Smooth muscle cell of the brain vasculature (primary cell): ENCODE results near the gene RPSA.
A peak's percentile ranks its signal among the peaks of the same experiment; 100 is the strongest.
"Not testable (repeated sequence)": the region's sequence is repeated elsewhere in the genome, so short reads cannot be mapped to it uniquely, and the experiment has no call there.

Source experiments
- DNase-seq: peaks from one replicate; pipeline ENCODE4 v3.0.0-alpha.2; 2012; ENCODE audit warnings: low read depth, low spot score

RPSA gene

DNA sequence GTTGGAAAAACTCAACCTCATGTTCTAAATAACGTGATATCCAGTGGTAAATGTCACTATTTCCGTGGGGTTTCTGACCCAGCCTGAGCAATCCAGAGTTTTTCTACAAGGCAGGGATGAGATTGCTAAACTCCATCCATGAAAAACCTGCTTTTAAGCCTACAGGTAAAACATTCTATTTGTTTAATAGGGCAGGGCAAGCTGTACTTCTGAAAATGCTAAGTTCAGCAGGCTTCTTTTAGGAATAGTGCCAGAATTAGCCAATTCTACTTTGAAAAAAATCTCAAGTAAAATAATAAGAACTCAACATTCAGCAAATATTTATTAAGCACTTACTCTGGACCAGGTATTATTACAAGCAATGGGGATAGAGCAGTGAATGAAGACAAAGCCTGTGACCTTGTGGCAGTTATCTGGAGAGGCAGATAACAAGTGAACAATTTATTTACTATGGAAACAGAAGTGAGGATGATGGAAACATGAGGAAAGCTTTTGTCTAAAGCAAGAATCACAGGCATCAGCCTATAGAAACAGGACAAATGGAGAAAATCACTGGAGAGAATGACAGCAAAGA lies 13.3 kb downstream of the RPSA start:
- no peak for DNase-seq

DNA sequence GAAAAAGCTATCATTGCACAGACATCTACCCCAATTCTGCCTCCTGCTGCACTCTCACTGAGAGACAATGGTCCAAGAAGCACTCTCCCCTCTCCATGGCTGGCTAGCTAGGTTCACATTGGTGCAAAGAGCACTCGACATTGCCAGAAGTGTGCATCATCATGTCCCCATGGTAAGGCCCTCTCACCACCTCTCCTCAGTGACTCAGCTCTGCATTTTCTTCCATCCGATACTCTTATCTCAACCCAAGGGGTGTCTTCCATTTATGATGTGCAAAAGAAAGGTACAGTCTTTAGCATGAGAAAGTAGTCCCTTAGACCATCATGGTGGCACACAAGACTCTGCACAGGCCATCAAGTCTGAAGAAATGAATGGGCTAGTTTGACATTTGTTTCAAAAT lies 14.0 kb downstream of the RPSA start:
- DNase-seq: no peak

DNA sequence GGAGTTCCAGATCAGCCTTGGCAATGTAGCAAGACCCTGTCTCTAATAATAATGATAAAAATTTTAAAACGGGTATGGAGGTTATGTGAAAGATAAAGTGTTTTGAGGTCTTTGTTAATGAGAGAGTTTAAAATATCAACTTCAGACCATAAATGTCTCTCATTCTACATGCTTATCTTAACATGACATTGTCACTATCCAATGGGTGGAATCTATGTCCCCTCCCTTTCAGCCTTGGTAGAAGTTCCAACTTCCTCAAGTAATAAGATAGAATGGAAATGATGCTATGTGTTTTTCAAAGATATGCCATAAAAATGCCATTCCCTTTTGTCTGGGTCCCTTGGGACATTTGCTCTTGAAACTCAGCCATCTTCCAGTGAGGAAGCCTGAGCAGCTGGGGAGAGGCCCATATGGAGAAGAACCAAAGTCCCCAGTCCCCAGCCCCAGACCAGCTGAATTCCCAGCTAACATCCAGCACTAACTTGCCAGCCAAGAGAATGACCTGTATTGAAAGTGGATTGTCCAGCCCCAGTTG lies 17.0 kb downstream of the RPSA start:
- no peak for DNase-seq

- no peak for DNase-seq
These were observed 19.8 kb downstream of the RPSA start for GRCh38 chr3:39426312-39426711.

DNA sequence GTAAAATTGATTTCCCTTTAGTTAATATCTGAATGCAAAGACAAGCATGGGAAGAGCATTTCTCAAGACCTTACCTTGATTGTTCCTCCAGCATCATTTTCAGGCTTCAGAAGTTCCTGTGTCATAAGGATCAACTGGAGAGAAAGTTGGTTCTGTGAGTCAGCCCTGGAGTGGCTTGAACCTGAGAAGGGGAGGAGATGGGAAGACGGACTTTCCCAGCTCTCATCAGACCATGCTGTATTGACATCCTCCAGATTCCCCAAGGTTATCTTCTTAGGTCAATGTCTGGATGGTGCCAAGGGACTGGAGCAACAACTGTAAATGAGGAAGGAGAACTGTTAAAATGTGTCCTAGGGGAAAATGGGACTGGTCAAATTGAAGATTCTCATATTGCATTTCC lies 21.0 kb downstream of the RPSA start:
- no peak for DNase-seq

DNA sequence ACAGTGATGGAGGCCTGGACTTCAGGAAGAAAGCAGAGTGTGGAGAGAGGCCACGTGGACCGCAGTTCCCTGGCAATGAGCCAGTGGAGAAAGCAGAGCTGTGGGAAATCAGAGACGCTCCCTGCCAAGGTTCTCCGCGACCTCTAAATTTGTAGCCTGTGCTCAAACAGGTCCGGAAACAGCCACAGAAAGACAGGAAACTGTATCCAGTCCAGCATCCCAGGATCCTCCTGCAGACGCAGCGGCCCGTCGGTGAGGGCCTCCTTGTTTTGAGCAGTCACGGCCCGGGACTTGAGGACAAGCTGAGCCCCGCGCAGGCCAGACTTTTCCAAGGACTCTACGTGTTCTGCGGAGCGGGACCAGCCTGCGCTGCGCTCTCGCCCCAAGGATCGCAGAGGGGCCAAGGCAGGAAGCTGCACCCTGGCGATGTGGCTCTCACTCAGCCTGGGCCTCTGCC lies 22.3 kb downstream of the RPSA start:
- DNase-seq: no peak

GRCh38 chr3:39429466-39429865 lies 22.9 kb downstream of the RPSA start:
- DNase-seq: no peak

- no peak for DNase-seq
These were observed 25.8 kb downstream of the RPSA start for GRCh38 chr3:39432342-39432741.

DNA sequence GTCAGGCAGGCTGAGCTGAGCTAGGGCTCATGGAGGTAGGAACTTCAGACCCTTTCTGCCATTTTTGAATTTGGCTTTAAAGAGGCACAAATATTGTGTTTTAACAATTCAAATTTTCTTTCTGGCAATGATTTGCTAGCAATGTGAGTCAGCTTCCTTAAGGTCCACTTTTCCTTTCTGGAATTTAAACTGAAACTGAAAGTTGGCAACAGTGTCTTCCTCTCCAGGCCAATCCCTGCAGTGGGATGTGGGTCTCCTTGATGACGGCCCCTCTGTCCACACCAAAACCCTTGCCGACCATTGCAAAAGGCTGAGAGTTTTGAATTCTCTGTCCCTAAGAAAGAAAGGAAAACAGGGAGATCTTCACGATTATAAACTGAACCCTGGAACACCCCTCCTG lies 27.1 kb downstream of the RPSA start:
- DNase-seq: no peak

- no peak for DNase-seq
These were observed 28.1 kb downstream of the RPSA start for GRCh38 chr3:39434574-39434973.

GRCh38 chr3:39435006-39435748 lies 28.7 kb downstream of the RPSA start:
- DNase-seq: no peak

GRCh38 chr3:39438880-39439279 lies 32.4 kb downstream of the RPSA start:
- no peak for DNase-seq

DNA sequence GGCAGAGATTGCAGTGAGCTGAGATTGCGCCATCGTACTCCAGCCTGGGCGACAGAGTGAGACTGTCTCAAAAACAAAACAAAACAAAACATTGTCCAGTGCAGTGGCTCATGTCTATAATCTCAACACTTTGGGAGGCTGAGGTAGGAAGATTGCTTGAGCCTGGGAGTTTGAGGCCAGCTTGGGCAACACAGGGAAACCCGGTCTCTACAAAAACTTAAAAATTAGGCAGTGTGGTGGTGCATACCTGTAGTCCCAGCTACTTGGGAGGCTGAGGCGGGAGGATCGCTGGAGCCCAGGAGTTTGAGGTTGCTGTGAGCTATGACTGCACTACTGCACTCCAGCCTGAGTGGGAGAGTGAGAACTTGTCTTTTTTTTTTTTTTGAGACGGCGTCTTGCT lies 33.8 kb downstream of the RPSA start:
- DNase-seq: no peak

GRCh38 chr3:39443530-39443929 lies 37.0 kb downstream of the RPSA start:
- DNase-seq: no peak

GRCh38 chr3:39445927-39446326 lies 39.4 kb downstream of the RPSA start:
- DNase-seq: no peak

GRCh38 chr3:39446444-39446843 lies 39.9 kb downstream of the RPSA start:
- DNase-seq: no peak

GRCh38 chr3:39447637-39448483 lies 41.3 kb downstream of the RPSA start:
- DNase-seq: peak; percentile 65

DNA sequence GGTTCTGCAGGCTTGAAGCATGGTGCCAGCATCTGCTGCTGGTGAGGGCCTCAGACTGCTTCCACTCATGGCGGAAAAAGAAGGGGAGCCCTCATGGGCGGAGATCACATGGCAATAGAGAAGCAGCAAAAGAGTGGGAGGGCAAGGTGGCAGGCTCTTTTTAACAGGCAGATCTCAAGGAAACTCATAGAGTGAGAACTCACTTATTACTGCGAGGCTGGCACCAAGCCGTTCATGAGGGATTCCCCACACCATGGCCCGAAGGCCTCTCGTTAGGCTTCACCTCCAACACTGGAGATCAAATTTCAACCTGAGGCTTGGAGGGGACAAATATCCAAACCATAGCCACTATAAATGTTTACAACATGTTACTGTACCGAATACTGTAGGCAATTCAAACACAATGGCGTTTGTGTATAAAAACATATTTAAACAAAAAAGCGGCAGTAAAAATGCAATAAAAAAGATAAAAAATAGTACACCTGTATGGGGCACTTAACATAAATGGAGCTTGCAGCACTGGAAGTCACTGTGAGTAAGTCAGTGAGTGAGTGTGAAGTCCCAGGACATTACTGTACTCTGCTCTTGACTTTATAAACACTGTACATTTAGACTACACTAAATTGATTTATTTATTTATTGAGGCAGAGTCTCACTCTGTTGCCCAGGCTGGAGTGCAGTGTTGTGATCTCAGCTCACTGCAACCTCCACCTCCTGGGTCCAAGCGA lies 42.1 kb downstream of the RPSA start:
- DNase-seq: no peak

DNA sequence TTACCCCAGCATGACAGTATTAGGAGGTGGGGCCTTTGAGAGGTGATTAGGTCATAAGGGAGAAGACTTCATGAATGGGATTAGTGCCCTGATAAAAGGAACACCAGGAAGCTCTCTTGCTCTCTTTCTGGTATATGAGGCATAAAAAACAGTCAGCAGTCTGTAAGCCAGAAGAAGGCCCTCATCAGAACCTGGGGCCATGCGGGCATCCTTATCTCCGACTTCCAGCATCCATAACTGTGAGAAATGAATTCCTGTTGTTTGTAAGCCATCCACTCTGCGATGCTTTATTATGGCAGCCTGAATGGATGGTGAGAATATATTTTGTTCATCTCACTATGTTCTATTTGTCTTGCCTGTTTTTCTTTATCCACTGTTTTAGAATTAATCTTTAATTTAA lies 43.3 kb downstream of the RPSA start:
- no peak for DNase-seq

DNA sequence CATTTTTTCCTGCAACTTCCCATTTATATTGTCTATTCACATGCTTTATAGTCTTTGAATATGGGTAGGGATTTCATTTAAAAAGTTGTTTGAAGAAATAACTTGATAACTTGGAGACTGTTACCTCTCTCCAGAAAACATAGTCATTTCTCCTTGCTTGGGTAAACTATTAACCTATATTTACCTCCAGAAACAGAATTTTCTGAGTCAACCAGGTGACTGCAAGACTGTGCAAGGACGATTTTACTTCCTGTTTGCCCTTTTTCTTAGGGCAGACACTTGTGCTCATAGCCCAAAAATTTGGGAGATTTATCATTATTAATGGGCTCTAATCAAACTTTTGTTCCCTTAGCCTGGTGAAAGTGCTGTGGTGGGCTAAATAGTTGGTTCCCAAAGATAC lies 46.6 kb downstream of the RPSA start:
- DNase-seq: no peak

GRCh38 chr3:39453872-39454271 lies 47.4 kb downstream of the RPSA start:
- not testable (repeated sequence) for DNase-seq
